Measurements from ENCODE around the gene C9orf50. TPM values are rescaled to one million over a fixed set of nuclear protein-coding genes. Genes with fewer than 3 reads are reported as not detected.
A peak's percentile ranks its signal among the peaks of the same experiment; 100 is the strongest.

The C9orf50 gene
- total RNA-seq, 1 experiment from 2014 or later: not detected

DNA sequence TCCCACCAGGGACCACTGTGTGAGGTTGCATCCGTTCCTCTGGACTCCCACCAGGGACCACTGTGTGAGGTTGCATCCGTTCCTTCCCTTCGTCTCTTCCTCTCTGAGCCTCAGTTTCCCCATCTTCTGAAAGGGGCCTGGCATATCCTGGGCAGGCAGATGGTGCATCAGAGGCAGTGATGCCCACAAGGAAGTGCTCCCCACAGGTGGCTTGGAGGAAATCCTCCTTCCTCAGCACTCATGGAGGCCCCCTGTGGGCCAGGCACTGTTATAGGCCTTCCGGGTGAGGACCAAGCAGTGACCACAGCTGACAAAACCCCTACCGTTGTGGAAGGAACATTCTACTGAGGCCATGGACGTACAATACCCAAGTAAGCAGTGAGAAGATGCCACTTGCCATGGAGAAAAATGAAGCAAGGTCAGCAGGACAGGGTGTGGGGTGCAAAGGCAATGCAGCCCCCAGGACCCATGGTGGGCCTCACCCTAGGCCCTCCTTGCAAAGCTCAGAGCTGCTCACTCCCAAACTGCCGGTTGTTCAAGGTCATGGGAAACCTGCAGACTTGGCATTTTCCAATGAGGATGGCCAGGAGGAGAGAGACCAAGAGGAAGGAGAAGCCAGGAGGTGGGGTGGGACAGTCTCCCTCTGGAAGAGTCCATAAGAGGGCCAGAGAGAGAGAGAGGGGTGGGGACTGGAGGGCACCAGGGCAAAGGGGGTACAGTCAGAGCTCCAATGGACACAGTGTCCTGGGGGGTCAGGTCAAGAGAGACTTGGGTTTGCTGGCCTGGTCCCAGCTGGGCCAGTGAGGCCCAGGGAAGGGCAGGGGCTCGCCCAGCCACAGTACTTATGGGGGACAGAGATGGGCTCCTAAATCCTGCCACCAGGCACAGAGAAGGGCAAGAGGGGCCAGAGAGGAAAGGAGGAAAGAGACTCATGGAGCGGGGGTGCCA, 51.1 kb downstream of the C9orf50 start:
- H3K4me1 ChIP-seq: peaks cover 28% of the 10 kb centered on the region
- CTCF ChIA-PET: interaction anchor here (0.9 to 1.4 kb wide), 2 partner anchors 73 to 110 kb away, joined by 3 to 4 read pairs; no protein-coding TSS in a partner anchor
- 0 out of 2 replicates have a peak, but pooled peaks cover 4% of the 10 kb centered on the region for H3K9me3 ChIP-seq
- Mint-ChIP-seq H3K4me1 (ENCODE audit: low read depth, unreplicated experiment) (peaks cover 27% of the 10 kb centered on the region), H3K4me3 (ENCODE audit: unreplicated experiment) (peak overlapping the region; percentile 75), H3K9me3 (ENCODE audit: unreplicated experiment) (peaks cover 10% of the 10 kb centered on the region), H3K36me3 (ENCODE audit: insufficient read depth, unreplicated experiment) (peaks cover 17% of the 10 kb centered on the region), H3K27me3 (ENCODE audit: insufficient read depth, unreplicated experiment) (no peaks in the 10 kb centered on the region), H3K27ac (ENCODE audit: unreplicated experiment) (peak overlapping the region; percentile 88)
- peak; percentile 56 to 65 for DNase-seq
- H3K27me3 ChIP-seq (replicated peaks; ENCODE audit: control insufficient read depth, insufficient read depth, low read length): no peaks in the 10 kb centered on the region
- intact Hi-C loops (cut with micrococcal nuclease; ENCODE audit: unreplicated experiment): loop anchor here (2.0 kb wide), 2 partner anchors 37 to 73 kb away; no protein-coding TSS in a partner anchor
- TF ChIP-seq, protein P1, sequence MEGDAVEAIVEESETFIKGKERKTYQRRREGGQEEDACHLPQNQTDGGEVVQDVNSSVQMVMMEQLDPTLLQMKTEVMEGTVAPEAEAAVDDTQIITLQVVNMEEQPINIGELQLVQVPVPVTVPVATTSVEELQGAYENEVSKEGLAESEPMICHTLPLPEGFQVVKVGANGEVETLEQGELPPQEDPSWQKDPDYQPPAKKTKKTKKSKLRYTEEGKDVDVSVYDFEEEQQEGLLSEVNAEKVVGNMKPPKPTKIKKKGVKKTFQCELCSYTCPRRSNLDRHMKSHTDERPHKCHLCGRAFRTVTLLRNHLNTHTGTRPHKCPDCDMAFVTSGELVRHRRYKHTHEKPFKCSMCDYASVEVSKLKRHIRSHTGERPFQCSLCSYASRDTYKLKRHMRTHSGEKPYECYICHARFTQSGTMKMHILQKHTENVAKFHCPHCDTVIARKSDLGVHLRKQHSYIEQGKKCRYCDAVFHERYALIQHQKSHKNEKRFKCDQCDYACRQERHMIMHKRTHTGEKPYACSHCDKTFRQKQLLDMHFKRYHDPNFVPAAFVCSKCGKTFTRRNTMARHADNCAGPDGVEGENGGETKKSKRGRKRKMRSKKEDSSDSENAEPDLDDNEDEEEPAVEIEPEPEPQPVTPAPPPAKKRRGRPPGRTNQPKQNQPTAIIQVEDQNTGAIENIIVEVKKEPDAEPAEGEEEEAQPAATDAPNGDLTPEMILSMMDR (IDR thresholded peaks at IDR 0.05; ENCODE audit: insufficient read depth in 1 of 2, low read depth in 1 of 2, low read length in 1 of 2, severe bottlenecking in 1 of 2, unreplicated experiment in 1 of 2): peak; percentile 35 to 53
- peak overlapping the region; percentile 43 for H3K4me3 ChIP-seq (ENCODE audit: low read depth, low read length)
- POLR2A ChIA-PET: interaction anchor here (0.5 to 1.0 kb wide), 2 partner anchors 14 to 109 kb away, joined by 3 to 4 read pairs; no protein-coding TSS in a partner anchor
- BruUV-seq (replicated peaks): no TSS peak
- H3K36me3 ChIP-seq (ENCODE audit: control insufficient read depth, insufficient read depth, low read length): no peaks in the 10 kb centered on the region

DNA sequence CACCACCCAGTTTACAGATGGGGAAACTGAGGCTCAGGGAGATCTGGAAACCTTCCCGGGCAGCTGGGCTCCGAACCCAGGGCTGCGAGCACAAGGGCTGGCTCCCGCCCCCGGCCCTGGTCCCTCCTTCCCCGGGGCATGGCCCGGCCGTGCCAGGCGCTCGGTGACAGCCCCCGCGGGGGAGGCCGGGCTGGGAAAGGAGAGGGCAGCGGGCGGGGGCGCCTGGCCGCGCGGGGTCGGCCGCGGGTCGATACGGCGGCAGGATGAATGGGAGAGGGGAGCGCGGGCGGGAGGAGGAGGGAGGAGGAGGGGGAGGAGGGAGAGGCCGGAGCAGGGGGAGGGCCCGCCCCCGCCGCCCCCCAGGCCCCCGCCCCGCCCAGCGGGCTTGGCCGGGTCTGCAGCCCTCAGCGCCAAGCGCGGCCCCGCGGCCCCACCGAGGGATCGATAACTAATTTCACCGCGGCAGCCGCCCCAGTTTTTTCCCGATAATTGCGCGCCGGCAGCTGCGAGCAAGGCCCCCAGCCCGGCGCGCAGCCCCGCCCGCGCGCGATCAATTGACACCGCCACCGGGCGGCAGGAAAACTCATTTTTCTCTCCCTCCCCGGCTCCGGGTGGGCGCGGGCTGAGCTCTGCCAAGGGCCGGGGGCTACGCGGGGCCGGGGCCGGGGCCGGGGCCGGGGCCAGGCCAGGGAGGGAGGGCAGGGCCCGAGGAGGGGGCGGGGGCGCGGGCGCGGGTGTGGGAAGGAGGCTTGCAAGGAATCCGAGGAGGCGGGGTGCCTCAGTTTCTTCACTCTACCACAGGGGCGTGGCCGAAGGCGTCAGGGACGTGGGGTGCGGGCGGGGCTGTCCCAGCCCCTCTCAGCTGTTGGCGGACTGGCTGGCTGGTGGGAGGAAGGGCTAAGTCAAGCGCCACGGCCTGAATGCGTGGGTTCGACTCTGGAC, 52.1 kb downstream of the C9orf50 start:
- intact Hi-C loops (cut with micrococcal nuclease; ENCODE audit: unreplicated experiment): loop anchor here (2.0 kb wide), 2 partner anchors 38 to 72 kb away; no protein-coding TSS in a partner anchor
- peak overlapping the region; percentile 43 for H3K4me3 ChIP-seq (ENCODE audit: low read depth, low read length)
- peak; percentile 63 to 75 for DNase-seq
- no peaks in the 10 kb centered on the region for H3K27me3 ChIP-seq (replicated peaks; ENCODE audit: control insufficient read depth, insufficient read depth, low read length)
- 0 out of 2 replicates have a peak, but pooled peaks cover under 1% of the 10 kb centered on the region for H3K9me3 ChIP-seq
- ChIA-PET CTCF (interaction anchor here (0.9 to 1.4 kb wide), 2 partner anchors 72 to 109 kb away, joined by 3 to 4 read pairs; no protein-coding TSS in a partner anchor), POLR2A (no interaction called here)
- peak overlapping the region; percentile 75 for H3K4me3 Mint-ChIP-seq (ENCODE audit: unreplicated experiment)
- TF ChIP-seq, protein P1 (IDR thresholded peaks at IDR 0.05; ENCODE audit: insufficient read depth in 1 of 2, low read depth in 1 of 2, low read length in 1 of 2, severe bottlenecking in 1 of 2, unreplicated experiment in 1 of 2): no peak
- H3K4me1 Mint-ChIP-seq (ENCODE audit: low read depth, unreplicated experiment): peaks cover 27% of the 10 kb centered on the region
- peaks cover 28% of the 10 kb centered on the region for H3K4me1 ChIP-seq
- H3K27me3 Mint-ChIP-seq (ENCODE audit: insufficient read depth, unreplicated experiment): no peaks in the 10 kb centered on the region
- peaks cover 6% of the 10 kb centered on the region for H3K9me3 Mint-ChIP-seq (ENCODE audit: unreplicated experiment)
- no TSS peak for BruUV-seq (replicated peaks)
- no peaks in the 10 kb centered on the region for H3K36me3 ChIP-seq (ENCODE audit: control insufficient read depth, insufficient read depth, low read length)
- H3K36me3 Mint-ChIP-seq (ENCODE audit: insufficient read depth, unreplicated experiment): peaks cover 17% of the 10 kb centered on the region
- H3K27ac Mint-ChIP-seq (ENCODE audit: unreplicated experiment): peak overlapping the region; percentile 88
